GM12878 (cell line): ENCODE measurements around the gene CDK5R2. TPM values are rescaled to one million over a fixed set of nuclear protein-coding genes. Genes with fewer than 3 reads are reported as not detected.

Source experiments
- ATAC-seq: fragments of 200-7000 bp; cut with Tn5 transposase; 3 replicates; pipeline ENCODE4 v1.9.1; 2020; ENCODE audit warnings: mild to moderate bottlenecking, moderate library complexity
- Bru-seq: library from RNA; stranded (reverse); fragments of 400-500 nt; gene quantifications from one replicate; lab custom pipeline; 2021; lab: Mats Ljungman, UMichigan
- BruChase-seq, 2 experiments: library from RNA; stranded (reverse); fragments of 400-500 nt; gene quantifications; one replicate each; lab custom pipeline; 2021; lab: Mats Ljungman, UMichigan
- BruUV-seq: library from RNA; stranded (reverse); fragments of 400-500 nt; replicated peaks from 2 replicates; lab custom pipeline; 2021; lab: Mats Ljungman, UMichigan
- CTCF ChIA-PET: fragments of 300-600 bp; sonication (Branson Sonifier 250); formaldehyde crosslinking; extraction: SDS; loops from one replicate; lab custom pipeline; 2021; ENCODE audit warnings: inconsistent platforms; lab: Yijun Ruan, JAX
- POLR2A ChIA-PET: fragments of 350-600 bp; formaldehyde crosslinking; extraction: SDS; loops from one replicate; lab custom pipeline; 2021; ENCODE audit warnings: inconsistent platforms; lab: Charles Lee
- RAD21 ChIA-PET: fragments of 300-600 bp; sonication (Branson Sonifier 250); formaldehyde crosslinking; loops from one replicate; lab custom pipeline; 2023; ENCODE audit warnings: antibody characterized with exemption; ENCODE audit not compliant: unreplicated experiment; lab: Charles Lee
- SMC1A ChIA-PET: fragments of 300-600 bp; sonication (Branson Sonifier 250); formaldehyde crosslinking; loops from one replicate; lab custom pipeline; 2023; ENCODE audit not compliant: unreplicated experiment, uncharacterized antibody; lab: Charles Lee
- DNase-seq: peaks from one replicate; pipeline ENCODE4 v3.0.0-alpha.2; 2011; ENCODE audit warnings: low read depth, low spot score
- FAIRE-seq: peaks from 3 replicates; lab custom pipeline; 2011; peaks lifted over from hg19 to GRCh38; lab: Jason Lieb, UNC
- H2AFZ ChIP-seq: 2 replicates; pipeline ENCODE4 v1.6.0; 2011; ENCODE audit warnings: low read depth, low read length, control low read depth; ENCODE audit not compliant: control insufficient read depth
- H3K27ac ChIP-seq: 2 replicates; pipeline ENCODE4 v1.5.1; 2011; ENCODE audit warnings: control low read depth; ENCODE audit not compliant: control insufficient read depth, insufficient read depth
- H3K27me3 ChIP-seq, 2 experiments: replicated peaks in 1 of 2; 2 replicates each; pipeline versions ENCODE4 v1.6.0 to v1.6.1; 2011; ENCODE audit warnings: low read length in 1 of 2; ENCODE audit not compliant: control insufficient read depth in 2 of 2, insufficient read depth in 2 of 2
- H3K36me3 ChIP-seq, 2 experiments: 2 replicates each; pipeline ENCODE4 v1.5.1; 2011; ENCODE audit warnings: low read length in 1 of 2; ENCODE audit not compliant: control insufficient read depth in 2 of 2, insufficient read depth in 2 of 2
- H3K4me1 ChIP-seq: 2 replicates; pipeline ENCODE4 v1.6.1; 2011; ENCODE audit warnings: mild to moderate bottlenecking, low read length, moderate library complexity, mixed read lengths; ENCODE audit not compliant: control insufficient read depth, insufficient read depth
- H3K4me2 ChIP-seq: 2 replicates; pipeline ENCODE4 v1.6.0; 2011; ENCODE audit warnings: control low read depth; ENCODE audit not compliant: control insufficient read depth, insufficient read depth
- H3K4me3 ChIP-seq: fragments of 200-600 bp; sonication (generic); 2 replicates; pipeline ENCODE4 v1.5.1; 2016
- H3K79me2 ChIP-seq: 2 replicates; pipeline ENCODE4 v1.6.0; 2011; ENCODE audit warnings: low read length; ENCODE audit not compliant: control insufficient read depth, insufficient read depth
- H3K9ac ChIP-seq: 2 replicates; pipeline ENCODE4 v1.8.0; 2011; ENCODE audit warnings: low read length, control low read depth, mixed read lengths; ENCODE audit not compliant: control insufficient read depth, insufficient read depth
- H3K9me3 ChIP-seq: replicated peaks from 3 replicates; pipeline ENCODE4 v1.5.1; 2011; ENCODE audit warnings: mild to moderate bottlenecking, low read length; ENCODE audit not compliant: control insufficient read depth, insufficient read depth
- H4K20me1 ChIP-seq: 2 replicates; pipeline ENCODE4 v1.6.0; 2011; ENCODE audit not compliant: control insufficient read depth, insufficient read depth
- CHD2 ChIP-seq: IDR thresholded peaks from 2 replicates; pipeline ENCODE4 v1.6.1; 2011; ENCODE audit warnings: low read depth, low read length, improper control_type of control experiment, borderline replicate concordance
- CREB1 ChIP-seq: IDR thresholded peaks from 2 replicates; pipeline ENCODE4 v1.6.1; 2012; ENCODE audit warnings: low read depth, mild to moderate bottlenecking, inconsistent platforms
- CREM ChIP-seq: IDR thresholded peaks from 2 replicates; pipeline ENCODE4 v1.6.1; 2014; ENCODE audit warnings: antibody characterized with exemption, low read depth
- DPF2 ChIP-seq: fragments of 450-650 bp; IDR thresholded peaks from 2 replicates; pipeline ENCODE4 v1.6.1; 2017; ENCODE audit warnings: mild to moderate bottlenecking
- GATAD2B ChIP-seq: fragments of 450-650 bp; conservative IDR thresholded peaks from 2 replicates; pipeline ENCODE4 v1.6.1; 2017; ENCODE audit warnings: low read depth, mild to moderate bottlenecking, moderate library complexity
- LARP7 ChIP-seq: fragments of 450-650 bp; IDR thresholded peaks from 2 replicates; pipeline ENCODE4 v1.6.1; 2017; ENCODE audit warnings: mild to moderate bottlenecking
- NFYB ChIP-seq: IDR thresholded peaks from 2 replicates; pipeline ENCODE4 v1.6.1; 2011; ENCODE audit warnings: low read depth, mild to moderate bottlenecking, low read length, improper control_type of control experiment, moderate library complexity; ENCODE audit not compliant: insufficient read depth
- NR2F1 ChIP-seq: fragments of 450-650 bp; conservative IDR thresholded peaks from 2 replicates; pipeline ENCODE4 v1.6.1; 2017; ENCODE audit warnings: mild to moderate bottlenecking
- SP1 ChIP-seq: IDR thresholded peaks from one replicate; pipeline ENCODE4 v1.6.1; 2011; ENCODE audit warnings: low read depth, low read length
- TCF12 ChIP-seq: IDR thresholded peaks from 2 replicates; pipeline ENCODE4 v1.6.1; 2011; ENCODE audit warnings: low read depth, mild to moderate bottlenecking, low read length
- TCF3 ChIP-seq: IDR thresholded peaks from 2 replicates; pipeline ENCODE4 v1.6.1; 2012; ENCODE audit warnings: low read depth, mild to moderate bottlenecking, low read length, borderline replicate concordance; ENCODE audit not compliant: insufficient read depth
- ZBTB4 ChIP-seq: fragments of 450-650 bp; formaldehyde crosslinking; IDR thresholded peaks from 2 replicates; pipeline ENCODE4 v1.4.0; 2022; ENCODE audit warnings: mild to moderate bottlenecking, moderate library complexity
- ZNF274 ChIP-seq: IDR thresholded peaks from one replicate; pipeline ENCODE4 v1.8.0; 2011; ENCODE audit not compliant: insufficient read length, insufficient read depth
- WGBS: methylation state at CpG from one replicate; pipeline ENCODE4 v1.1.6; 2016; ENCODE audit warnings: low lambda C conversion rate; ENCODE audit not compliant: insufficient replicate concordance, insufficient coverage; ENCODE audit errors: missing lambda C conversion rate; 5-methylcytosine and 5-hydroxymethylcytosine counted together
- in situ Hi-C: fragments of 300-500 bp; cut with MboI; formaldehyde crosslinking; loops from 9 replicates; pipeline ENCODE4 v1.14.3; 2018; ENCODE audit warnings: mixed read lengths
- intact Hi-C: fragments of 100-400 bp; cut with micrococcal nuclease; formaldehyde crosslinking; loops from one replicate; pipeline ENCODE4 v1.14.2; 2022; ENCODE audit not compliant: unreplicated experiment
- long read RNA-seq, 2 experiments: library from polyadenylated mRNA; unstranded; transcript quantifications; one replicate each; pipeline ENCODE4 v2.0.0, GENCODE V29; 2019 to 2020
- polyA minus RNA-seq, 3 experiments: library from RNA; depleted of rRNA, polyadenylated mRNA; stranded (reverse); fragments of >200 nt; gene quantifications; 2 replicates each; pipeline ENCODE4 v1.2.3, GENCODE V29; 2011
- polyA plus RNA-seq, 11 experiments: library from polyadenylated mRNA; depleted of rRNA in 4 of 11; unstranded in 6 of 11; stranded (reverse) in 5 of 11; fragments of >200 nt; fragmentation: Nextera tagmentation in 4 of 11; fragmentation: Illumina TruSeq in 1 of 11; extraction: Ambion mirVana in 4 of 11; extraction: Trizol in 1 of 11; gene quantifications; 1 replicate in 1 of 11; 2 replicates in 10 of 11; pipeline versions ENCODE4 v1.2.1 to v1.2.3, GENCODE V29; 2011 to 2016; ENCODE audit warnings: inconsistent platforms in 2 of 11, missing spikeins in 2 of 11, low read depth in 1 of 11
- total RNA-seq, 4 experiments: library from RNA; depleted of rRNA in 3 of 4; stranded (reverse); fragments of >200 nt in 3 of 4; fragmentation: Illumina TruSeq in 1 of 4; extraction: Trizol in 1 of 4; gene quantifications; 2 replicates each; pipeline versions ENCODE4 v1.2.1 to v1.2.3, GENCODE V29; 2013 to 2021
- TF ChIP-seq, protein P1 (sequence below): IDR thresholded peaks from 2 replicates; pipeline ENCODE4 v1.6.1; 2011; ENCODE audit warnings: mild to moderate bottlenecking, low read depth, low read length, moderate library complexity; ENCODE audit not compliant: insufficient replicate concordance

Gene CDK5R2
- total RNA-seq (2013; cell fraction: nucleolus; rRNA removed), result 0.17 TPM in 1 of 2 replicates, not detected in the other
- total RNA-seq (2014; rRNA removed), result not detected in 2 replicates
- not detected in 2 replicates for total RNA-seq (2014; rRNA removed; fragmentation: Illumina TruSeq; extraction: Trizol)
- not detected in 2 replicates for total RNA-seq (2021)
- not detected for polyA plus RNA-seq (2011; ENCODE audit: low read depth)
- not detected in 2 replicates for polyA plus RNA-seq (2011; rRNA removed)
- polyA plus RNA-seq (2011; cell fraction: cytosol; rRNA removed), result 0.03 TPM in 1 of 2 replicates, not detected in the other
- not detected in 2 replicates for polyA plus RNA-seq (2011; cell fraction: nucleus; rRNA removed)
- 0.08 TPM in 1 of 2 replicates, not detected in the other for polyA plus RNA-seq (2012)
- not detected in 2 replicates for polyA plus RNA-seq (2014; fragmentation: Illumina TruSeq; extraction: Trizol)
- not detected for polyA plus RNA-seq (2014; fragmentation: Nextera tagmentation; extraction: Ambion mirVana)
- not detected in 2 replicates for polyA plus RNA-seq (2014; rRNA removed)
- not detected for polyA plus RNA-seq (2016; fragmentation: Nextera tagmentation; extraction: Ambion mirVana)
- 0.07 TPM in 1 of 2 replicates, not detected in the other for polyA minus RNA-seq (2011; rRNA and poly(A)+ RNA removed)
- not detected in 2 replicates for polyA minus RNA-seq (2011; cell fraction: cytosol; rRNA and poly(A)+ RNA removed)
- polyA minus RNA-seq (2011; cell fraction: nucleus; rRNA and poly(A)+ RNA removed), result 0.12 and 0.19 TPM in 2 replicates
- Bru-seq, nascent RNA, result not detected
- BruChase-seq, experiment 1, labeled RNA remaining after a 6-hour chase, result percentile 13 among the genes with signal in this experiment
- BruChase-seq, experiment 2, labeled RNA remaining after a 2-hour chase, result not detected
- long read RNA-seq, experiment 1, result 0 reads
- long read RNA-seq, experiment 2, result 0 reads

- intact Hi-C loops, result no loop called here
- H3K9me3 ChIP-seq, result no peaks in the 10 kb centered on the region
- H3K4me2 ChIP-seq, result peak within 1 kb of the TSS; percentile 86
- H2AFZ ChIP-seq, result peak within 1 kb of the TSS; percentile 52
- SMC1A ChIA-PET, result interaction anchor here (0.8 to 1.2 kb wide), 3 partner anchors 49 to 82 kb away, joined by 3 to 5 read pairs (median 3); no protein-coding TSS in a partner anchor
- peaks cover 14 to 16% of the 10 kb centered on the region in 2 experiments; a peak in 3 of 4 replicates for H3K27me3 ChIP-seq
- POLR2A ChIA-PET, result interaction anchor here (1.1 kb wide), 1 partner anchor 49 kb away, joined by 3 read pairs; no protein-coding TSS in a partner anchor
- CTCF ChIA-PET, result interaction anchor here (0.5 to 2.4 kb wide), 6 partner anchors 36 to 160 kb away, joined by 3 to 11 read pairs (median 4); no protein-coding TSS in a partner anchor
- no TSS peak for BruUV-seq
- peak within 1 kb of the TSS; percentile 64; the same call in 1 of the 2 replicates for H3K4me3 ChIP-seq
- in situ Hi-C loops, result no loop called here
- FAIRE-seq (peak; percentile 83), DNase-seq (peak; percentile 62), ATAC-seq (peak; percentile 99)
- no peaks in the 10 kb centered on the region for H3K4me1 ChIP-seq
- RAD21 ChIA-PET, result interaction anchor here (0.8 to 1.2 kb wide), 3 partner anchors 54 to 83 kb away, joined by 3 to 8 read pairs (median 5); no protein-coding TSS in a partner anchor
- H3K36me3 ChIP-seq, result no peaks in the 10 kb centered on the region
- H3K79me2 ChIP-seq, result no peaks in the 10 kb centered on the region
- 1% methylated on average over 31 of the region's 37 CpGs for WGBS
- no peaks in the 10 kb centered on the region for H4K20me1 ChIP-seq
- H3K27ac ChIP-seq, result no peak within 1 kb of the TSS
- H3K9ac ChIP-seq, result peak within 1 kb of the TSS; percentile 24; the same call in 1 of the 2 replicates
- TF ChIP-seq CREB1 (peak; percentile 69; the same call in 1 of the 2 replicates), ZBTB4 (CRISPR knock-in tag) (no peak), DPF2 (peak; percentile 86), TCF3 (peak; percentile 57; the same call in 1 of the 2 replicates), NR2F1 (no peak), TCF12 (0 out of 2 replicates have a peak, but pooled peaks have one; percentile 24), GATAD2B (0 out of 2 replicates have a peak, but pooled peaks have one; percentile 27), SP1 (peak; percentile 91), CREM (peak; percentile 43; the same call in 1 of the 2 replicates), ZNF274 (no peak), LARP7 (0 out of 2 replicates have a peak, but pooled peaks have one; percentile 13), NFYB (peak; percentile 60; the same call in 1 of the 2 replicates), CHD2 (peak; percentile 62; the same call in 1 of the 2 replicates)
- TF ChIP-seq, protein P1, sequence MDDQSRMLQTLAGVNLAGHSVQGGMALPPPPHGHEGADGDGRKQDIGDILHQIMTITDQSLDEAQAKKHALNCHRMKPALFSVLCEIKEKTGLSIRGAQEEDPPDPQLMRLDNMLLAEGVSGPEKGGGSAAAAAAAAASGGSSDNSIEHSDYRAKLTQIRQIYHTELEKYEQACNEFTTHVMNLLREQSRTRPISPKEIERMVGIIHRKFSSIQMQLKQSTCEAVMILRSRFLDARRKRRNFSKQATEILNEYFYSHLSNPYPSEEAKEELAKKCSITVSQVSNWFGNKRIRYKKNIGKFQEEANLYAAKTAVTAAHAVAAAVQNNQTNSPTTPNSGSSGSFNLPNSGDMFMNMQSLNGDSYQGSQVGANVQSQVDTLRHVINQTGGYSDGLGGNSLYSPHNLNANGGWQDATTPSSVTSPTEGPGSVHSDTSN, result peak; percentile 98
These were observed at the start of gene CDK5R2 for GRCh38 chr2:218959141-218959731. Gene CDK5R2 (plus strand): TSS chr2:218959666. CDS start chr2:218959821, 155 bp downstream.
